Measurements from ENCODE around the gene ANKZF1.

The ANKZF1 gene

GRCh38 chr2:219213026-219213415 lies 16.6 kb upstream of the ANKZF1 start:
- H3K36me3 ChIP-seq (ENCODE audit: control insufficient read depth, insufficient read depth, low read length) = no peaks in the 10 kb centered on the region
- H3K79me2 ChIP-seq = no peaks in the 10 kb centered on the region
- no peak overlapping the region for H3K9ac ChIP-seq
- no peak for TF ChIP-seq CTCF (IDR thresholded peaks at IDR 0.05)
- H3K27me3 ChIP-seq (ENCODE audit: control insufficient read depth, insufficient read depth, low read length) = no peaks in the 10 kb centered on the region
- peaks cover 7% of the 10 kb centered on the region for H3K4me1 ChIP-seq
- H3K4me3 ChIP-seq (ENCODE audit: low read depth, low read length) = no peak overlapping the region
- no peaks in the 10 kb centered on the region for H3K9me3 ChIP-seq (ENCODE audit: control insufficient read depth, low read length)
- H2AFZ ChIP-seq = no peak overlapping the region
- H3K4me2 ChIP-seq (ENCODE audit: low read length) = no peak overlapping the region
- H3K27ac ChIP-seq = no peak overlapping the region

GRCh38 chr2:219213486-219214071 lies 16.0 kb upstream of the ANKZF1 start:
- no peaks in the 10 kb centered on the region for H3K9me3 ChIP-seq (ENCODE audit: control insufficient read depth, low read length)
- H3K4me1 ChIP-seq = peaks cover 4% of the 10 kb centered on the region
- no peaks in the 10 kb centered on the region for H3K27me3 ChIP-seq (ENCODE audit: control insufficient read depth, insufficient read depth, low read length)
- TF ChIP-seq CTCF (IDR thresholded peaks at IDR 0.05) = no peak
- H3K79me2 ChIP-seq = no peaks in the 10 kb centered on the region
- H3K9ac ChIP-seq = no peak overlapping the region
- H3K27ac ChIP-seq = no peak overlapping the region
- H3K36me3 ChIP-seq (ENCODE audit: control insufficient read depth, insufficient read depth, low read length) = no peaks in the 10 kb centered on the region
- H3K4me2 ChIP-seq (ENCODE audit: low read length) = no peak overlapping the region
- no peak overlapping the region for H2AFZ ChIP-seq
- H3K4me3 ChIP-seq (ENCODE audit: low read depth, low read length) = no peak overlapping the region

- no peak overlapping the region for H2AFZ ChIP-seq
- H3K9ac ChIP-seq = no peak overlapping the region
- no peak overlapping the region for H3K4me3 ChIP-seq (ENCODE audit: low read depth, low read length)
- TF ChIP-seq CTCF (IDR thresholded peaks at IDR 0.05) = no peak
- no peaks in the 10 kb centered on the region for H3K36me3 ChIP-seq (ENCODE audit: control insufficient read depth, insufficient read depth, low read length)
- no peaks in the 10 kb centered on the region for H3K9me3 ChIP-seq (ENCODE audit: control insufficient read depth, low read length)
- H3K27me3 ChIP-seq (ENCODE audit: control insufficient read depth, insufficient read depth, low read length) = no peaks in the 10 kb centered on the region
- no peaks in the 10 kb centered on the region for H3K79me2 ChIP-seq
- no peak overlapping the region for H3K27ac ChIP-seq
- no peak overlapping the region for H3K4me2 ChIP-seq (ENCODE audit: low read length)
- peaks cover 6% of the 10 kb centered on the region for H3K4me1 ChIP-seq
These were observed 15.5 kb upstream of the ANKZF1 start for GRCh38 chr2:219214141-219214540.

GRCh38 chr2:219214786-219215185 lies 14.8 kb upstream of the ANKZF1 start:
- Histone ChIP-seq H3K4me2 (ENCODE audit: low read length) (no peak overlapping the region), H3K27ac (no peak overlapping the region), H3K4me1 (peaks cover 12% of the 10 kb centered on the region), H3K36me3 (ENCODE audit: control insufficient read depth, insufficient read depth, low read length) (no peaks in the 10 kb centered on the region), H3K79me2 (no peaks in the 10 kb centered on the region), H3K4me3 (ENCODE audit: low read depth, low read length) (no peak overlapping the region), H3K27me3 (ENCODE audit: control insufficient read depth, insufficient read depth, low read length) (no peaks in the 10 kb centered on the region), H2AFZ (no peak overlapping the region), H3K9ac (no peak overlapping the region), H3K9me3 (ENCODE audit: control insufficient read depth, low read length) (no peaks in the 10 kb centered on the region)
- TF ChIP-seq CTCF (IDR thresholded peaks at IDR 0.05) = no peak

GRCh38 chr2:219215871-219216534 lies 13.6 kb upstream of the ANKZF1 start:
- TF ChIP-seq CTCF (IDR thresholded peaks at IDR 0.05) = no peak

More at GRCh38 chr2:219215871-219216534, 13.6 kb upstream of the ANKZF1 start:
- Histone ChIP-seq H3K4me2 (ENCODE audit: low read length) (no peak overlapping the region), H3K9me3 (ENCODE audit: control insufficient read depth, low read length) (no peaks in the 10 kb centered on the region), H3K9ac (no peak overlapping the region), H3K4me1 (peaks cover 12% of the 10 kb centered on the region), H3K4me3 (ENCODE audit: low read depth, low read length) (no peak overlapping the region), H3K27me3 (ENCODE audit: control insufficient read depth, insufficient read depth, low read length) (no peaks in the 10 kb centered on the region), H3K79me2 (no peaks in the 10 kb centered on the region), H2AFZ (no peak overlapping the region), H3K27ac (no peak overlapping the region), H3K36me3 (ENCODE audit: control insufficient read depth, insufficient read depth, low read length) (no peaks in the 10 kb centered on the region)

All from parathyroid adenoma (tissue), 2 donors.